Brain pericyte (primary cell): ENCODE results near the gene S100A2.
"Not testable (repeated sequence)": the region's sequence is repeated elsewhere in the genome, so short reads cannot be mapped to it uniquely, and the experiment has no call there.

ENCODE experiments used
- DNase-seq: peaks from one replicate; pipeline ENCODE4 v3.0.0-alpha.2; 2012; ENCODE audit warnings: low read depth, low spot score

S100A2 gene

DNA sequence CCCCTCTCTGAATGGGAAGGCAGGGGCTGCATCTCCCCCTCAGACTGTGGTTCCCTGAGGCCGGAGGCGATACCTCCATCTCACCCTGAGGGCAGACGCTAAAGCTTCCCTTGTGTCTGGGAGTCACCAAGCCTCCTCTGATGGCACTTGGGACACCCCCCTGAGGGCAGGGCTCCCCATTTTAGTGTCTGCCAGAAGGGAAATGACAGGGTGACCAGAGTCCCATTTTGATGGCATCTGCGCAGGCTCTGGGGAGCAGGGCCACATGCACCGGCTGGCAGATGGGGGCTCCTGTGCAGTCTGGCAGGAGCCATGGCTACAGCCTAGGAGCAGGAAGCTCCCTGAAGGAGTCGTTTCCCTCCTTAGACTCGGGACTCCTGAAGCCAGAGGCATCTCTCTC is 1.7 kb downstream of the S100A2 start:
- no peak for DNase-seq

- DNase-seq, result no peak
Observed at GRCh38 chr1:153563483-153563901, 2.2 kb downstream of the S100A2 start.

DNA sequence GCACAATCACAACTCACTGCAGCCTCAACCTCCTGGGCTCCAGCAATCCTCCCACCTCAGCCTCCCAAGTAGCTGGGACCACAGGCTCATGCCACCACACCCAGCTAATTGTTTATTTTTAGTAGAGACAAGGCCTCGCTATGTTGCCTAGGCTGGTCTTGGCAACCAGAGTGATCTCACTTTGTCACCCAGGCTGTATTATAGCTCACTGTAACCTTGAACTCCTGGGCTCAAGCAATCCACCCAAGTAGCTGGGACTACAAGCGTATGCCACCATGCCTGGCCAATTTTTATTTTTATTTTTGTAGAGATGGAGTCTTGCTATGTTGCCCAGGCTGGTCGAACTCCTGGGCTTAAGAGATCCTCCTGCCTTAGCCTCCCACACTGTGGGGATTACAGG is 3.6 kb downstream of the S100A2 start:
- DNase-seq, result not testable (repeated sequence)

DNA sequence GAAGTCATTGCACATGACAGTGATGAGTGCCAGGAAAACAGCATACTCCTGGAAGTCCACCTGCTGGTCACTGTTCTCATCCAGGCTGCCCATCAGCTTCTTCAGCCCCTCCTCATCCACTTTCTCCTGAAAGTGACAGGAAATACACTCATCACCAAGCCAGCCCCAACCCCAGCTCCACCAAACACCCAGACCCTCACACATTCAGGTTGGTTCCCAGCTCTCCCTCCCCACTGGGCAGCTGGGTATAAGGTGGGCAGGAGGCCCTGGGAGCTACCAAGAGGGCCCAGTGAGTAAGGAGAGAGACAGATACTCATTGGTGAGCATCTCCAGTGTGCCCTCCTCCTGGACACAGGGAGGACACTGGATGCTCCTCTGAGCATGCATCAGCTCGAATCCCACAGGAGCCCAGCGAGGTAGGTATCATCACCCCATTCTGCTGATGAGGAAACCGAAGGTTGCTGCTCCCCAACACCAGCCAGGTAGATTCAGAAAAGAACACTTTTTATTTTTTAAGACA is 4.1 kb downstream of the S100A2 start:
- DNase-seq, result no peak

DNA sequence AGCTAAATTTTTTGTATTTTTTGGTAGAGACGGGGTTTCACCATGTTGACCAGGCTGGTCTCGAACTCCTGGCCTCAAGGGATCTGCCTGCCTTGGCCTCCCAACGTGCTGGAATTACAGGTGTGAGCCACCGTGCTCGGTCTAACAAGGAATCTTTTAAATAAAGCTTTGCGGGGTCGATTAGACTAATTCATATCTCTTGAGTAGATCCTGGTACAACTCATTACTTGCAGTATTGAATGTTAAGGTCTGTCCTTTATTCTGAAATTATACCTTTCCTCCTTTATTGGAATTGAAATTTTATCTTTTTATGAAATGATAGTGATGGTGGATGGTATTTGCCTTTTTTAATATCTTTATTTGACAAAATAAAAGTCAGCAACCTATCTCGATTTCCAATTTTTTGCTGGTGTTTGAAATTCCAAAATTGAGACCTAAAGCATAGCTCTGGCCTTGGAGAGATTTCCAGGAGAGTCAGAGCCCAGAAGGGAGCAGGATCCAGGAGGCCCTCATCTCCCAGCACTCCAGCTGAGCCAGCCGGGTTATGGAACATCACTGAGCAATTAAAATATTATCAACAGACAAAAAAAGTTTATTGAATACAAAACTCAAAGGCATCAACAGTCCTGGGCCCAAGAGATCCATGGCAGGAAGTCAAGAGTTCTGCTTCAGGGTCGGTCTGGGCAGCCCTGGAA is 4.7 kb downstream of the S100A2 start:
- DNase-seq, result no peak

DNA sequence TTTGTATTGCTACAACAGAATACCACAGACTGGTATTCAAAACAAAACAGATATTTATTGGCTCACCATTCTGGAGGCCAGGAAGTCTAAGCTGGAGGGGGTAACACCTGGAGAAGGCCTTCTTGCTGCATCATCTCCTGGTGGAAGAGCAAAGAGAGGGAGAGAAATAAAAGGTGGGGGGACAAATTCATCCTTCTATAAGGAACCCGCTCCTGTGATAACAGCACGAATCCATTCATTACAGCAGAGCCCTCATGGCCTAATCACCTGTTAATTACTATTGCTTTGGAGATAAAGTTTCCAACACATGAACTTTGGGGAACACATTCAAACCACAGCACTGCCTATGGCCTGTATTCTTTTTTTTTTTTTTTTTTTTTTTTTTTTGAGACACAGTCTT is 5.4 kb downstream of the S100A2 start:
- DNase-seq, result no peak

- DNase-seq, result no peak
Observed at GRCh38 chr1:153557877-153558276, 7.8 kb downstream of the S100A2 start.

DNA sequence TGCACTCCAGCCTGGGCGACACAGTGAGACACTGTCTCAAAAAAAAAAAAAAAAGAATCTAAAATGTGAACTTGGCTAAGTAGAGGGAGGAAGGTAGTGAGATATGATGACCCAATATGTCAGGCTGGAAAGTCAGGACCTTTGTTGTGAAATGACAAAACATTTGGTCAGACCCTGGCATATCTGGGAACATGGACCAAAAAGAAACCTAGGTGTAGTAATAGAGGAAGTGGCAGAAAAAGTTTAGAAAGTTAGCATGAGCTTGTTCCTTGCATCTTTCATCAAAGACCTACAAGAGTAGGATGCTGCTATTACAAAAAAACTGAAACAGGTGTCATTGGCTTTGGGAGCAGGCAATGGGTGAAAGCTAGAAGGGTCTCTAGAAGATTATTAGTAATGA is 9.3 kb downstream of the S100A2 start:
- no peak for DNase-seq

DNA sequence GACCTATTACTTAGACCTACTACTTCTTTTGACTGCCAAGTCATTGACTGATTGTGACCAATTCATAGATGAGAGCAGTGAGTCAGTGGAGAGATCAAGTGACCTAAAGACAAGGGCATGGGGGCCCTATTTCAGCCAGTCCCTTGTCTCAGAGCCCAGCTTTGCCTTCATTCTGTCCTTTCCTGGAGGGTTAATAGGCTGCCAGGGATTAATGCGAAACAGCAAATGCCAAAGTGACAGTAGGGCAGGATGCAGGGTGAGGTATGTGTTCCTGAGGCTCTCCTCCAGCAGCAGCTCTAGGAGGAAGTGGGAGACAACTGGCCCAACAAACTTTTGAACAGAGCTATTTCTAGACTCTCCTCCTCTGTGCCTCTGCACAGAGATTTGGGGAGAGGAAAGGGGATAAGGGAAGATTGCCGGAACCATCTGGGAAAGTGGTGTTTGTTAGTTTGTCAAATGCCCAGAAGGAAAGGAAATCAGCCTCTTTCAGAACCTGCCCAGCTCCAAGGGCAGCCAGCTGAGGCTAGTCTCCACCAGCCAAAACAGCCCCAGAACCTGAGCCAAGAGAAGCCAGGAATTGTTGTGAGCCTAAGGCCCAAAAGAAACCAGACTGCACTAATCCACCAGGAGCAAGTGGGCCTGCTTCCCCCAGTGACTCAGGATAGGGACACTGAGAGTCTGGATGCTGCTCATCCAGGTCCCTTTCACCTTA is 11.7 kb downstream of the S100A2 start:
- DNase-seq, result no peak

- DNase-seq, result no peak
Observed at GRCh38 chr1:153553096-153553495, 12.5 kb downstream of the S100A2 start.

DNA sequence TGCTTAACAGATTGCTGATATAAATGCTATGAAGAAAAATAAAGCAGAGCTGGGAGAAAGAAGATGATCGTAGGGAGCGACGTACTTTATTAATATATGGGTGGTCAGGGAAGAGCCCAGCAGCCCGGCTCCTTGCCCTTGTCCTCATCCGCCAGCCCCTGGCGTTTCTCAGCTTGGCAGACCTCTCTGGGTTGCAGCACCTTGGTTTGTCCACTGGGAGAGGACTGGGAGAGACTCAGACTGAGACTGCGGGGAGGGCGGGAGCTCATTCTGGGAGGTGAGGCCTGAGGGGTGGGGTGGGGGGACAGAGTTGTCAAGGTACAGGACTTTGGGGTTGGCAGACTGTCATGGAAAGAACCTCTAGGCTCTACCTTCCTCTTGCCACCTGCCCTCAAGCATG is 13.3 kb downstream of the S100A2 start:
- no peak for DNase-seq

GRCh38 chr1:153550827-153551500 is 14.7 kb downstream of the S100A2 start:
- DNase-seq, result no peak

DNA sequence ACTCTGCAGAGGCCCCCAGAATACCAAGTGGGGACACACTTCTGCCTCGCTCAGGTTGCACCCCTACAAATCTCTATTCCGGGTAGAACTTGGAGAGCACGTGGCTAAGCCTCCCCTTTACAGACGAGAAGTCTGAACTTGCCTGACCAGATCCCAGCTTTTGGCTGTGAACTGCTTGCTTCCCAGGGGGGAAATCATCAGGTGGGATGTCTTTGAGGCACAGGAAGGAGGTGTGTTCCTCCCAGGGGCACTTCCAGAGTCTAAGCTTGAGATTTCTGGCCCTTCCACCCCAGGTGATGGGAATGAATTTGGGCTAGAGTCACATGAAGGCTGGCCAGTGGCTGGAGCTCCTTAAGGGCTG is 15.3 kb downstream of the S100A2 start:
- no peak for DNase-seq

- DNase-seq, result no peak
Observed at GRCh38 chr1:153549741-153550397, 15.8 kb downstream of the S100A2 start.

- DNase-seq, result no peak
Observed at GRCh38 chr1:153548722-153549688, 16.6 kb downstream of the S100A2 start, which contains the start of gene S100A3. Gene S100A3 (minus strand): TSS chr1:153549258. CDS start chr1:153548485, 773 bp downstream.

- no peak for DNase-seq
Observed at GRCh38 chr1:153547560-153548551, 17.8 kb downstream of the S100A2 start.

DNA sequence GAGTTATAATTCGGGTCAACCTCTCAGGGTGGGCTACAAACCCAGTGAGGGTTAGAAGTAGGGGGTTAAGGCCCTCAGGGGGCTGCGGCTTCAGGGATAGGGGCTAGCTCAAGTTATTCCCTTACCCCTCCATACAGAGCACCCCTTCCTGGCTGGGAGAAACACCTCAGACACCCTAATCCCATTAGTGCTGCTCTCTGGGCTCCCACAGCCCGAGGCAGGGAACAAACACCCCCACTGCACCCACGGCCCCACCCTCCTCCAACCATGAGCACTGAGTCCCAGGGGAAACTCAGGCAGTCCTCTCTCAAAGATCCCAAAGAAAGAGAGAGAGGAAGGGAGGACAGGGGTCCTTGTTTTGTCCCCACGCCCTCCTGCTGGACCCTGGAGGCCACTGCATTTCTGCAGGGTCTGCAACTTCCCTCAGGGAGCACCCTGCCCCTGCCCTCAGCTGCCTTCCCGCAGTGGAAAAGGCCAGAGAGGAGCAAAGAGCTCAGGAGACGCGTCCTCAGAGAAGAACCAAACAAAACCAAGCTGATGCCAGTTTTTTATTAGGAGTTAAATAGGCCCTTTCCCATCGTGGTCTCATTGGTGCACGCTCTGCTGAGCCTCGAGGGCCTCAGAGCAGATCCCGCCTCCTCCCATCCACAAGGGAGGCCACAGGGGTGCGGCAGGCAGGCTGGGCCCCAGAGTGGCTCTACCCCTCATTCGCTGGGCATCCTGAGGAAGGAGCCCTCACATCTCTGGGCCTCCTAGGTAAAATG is 18.7 kb downstream of the S100A2 start:
- DNase-seq, result no peak

DNA sequence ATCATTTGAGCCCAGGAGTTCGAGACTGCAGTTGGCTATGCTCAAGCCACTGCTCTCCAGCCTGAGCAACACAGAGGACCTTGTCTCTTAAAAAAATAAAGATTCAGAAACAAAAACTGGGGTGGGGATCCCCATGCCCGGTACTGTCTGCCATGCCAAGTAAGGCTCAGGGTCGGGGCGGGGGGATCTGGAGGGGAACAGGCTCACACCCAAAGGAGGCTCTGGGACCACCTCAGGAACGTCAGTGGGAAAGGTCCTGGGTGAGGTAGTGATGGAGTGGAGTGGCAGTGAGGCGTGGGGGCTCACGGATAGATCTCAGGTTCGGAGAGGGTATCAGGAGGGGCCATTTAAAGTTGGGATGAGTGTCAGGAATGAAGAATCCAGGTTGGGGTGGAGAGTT is 19.3 kb downstream of the S100A2 start:
- no peak for DNase-seq
